ENCODE results near the gene IRS2.

GRCh38 chr13:109783447-109783814 is 3.0 kb downstream of the IRS2 start:
- TF ChIP-seq CTCF (conservative IDR thresholded peaks at IDR 0.05 in 1 of 2, IDR thresholded peaks at IDR 0.05 in 1 of 2; ENCODE audit: low read depth in 1 of 2, low read length in 2 of 2): no peak
- TF ChIP-seq EZH2 (IDR thresholded peaks at IDR 0.05; ENCODE audit: low read length, missing control alignments): no peak

Data from fibroblast of lung (primary cell).